Neural cell (in vitro differentiated cells): ENCODE data around the gene TIGD3.

Source experiments
- EP300 ChIP-seq: fragments of 450-650 bp; conservative IDR thresholded peaks from 2 replicates; pipeline ENCODE4 v1.6.1; 2014; ENCODE audit warnings: antibody characterized with exemption, mild to moderate bottlenecking, moderate library complexity; ENCODE audit not compliant: poor library complexity, severe bottlenecking
- EZH2 ChIP-seq: fragments of 200-600, 300-800 bp; shearing (Covaris generic), sonication (generic); IDR thresholded peaks from 2 replicates; pipeline ENCODE4 v1.6.1; 2014; ENCODE audit warnings: antibody characterized with exemption, low read length, borderline replicate concordance, mild to moderate bottlenecking; ENCODE audit not compliant: insufficient read depth, poor library complexity, severe bottlenecking
- MXI1 ChIP-seq: fragments of 450-650 bp; conservative IDR thresholded peaks from 2 replicates; pipeline ENCODE4 v1.6.1; 2014; ENCODE audit warnings: antibody characterized with exemption, mild to moderate bottlenecking; ENCODE audit not compliant: poor library complexity, severe bottlenecking
- POLR2AphosphoS5 ChIP-seq: IDR thresholded peaks from 2 replicates; pipeline ENCODE4 v1.6.1; 2012
- RAD21 ChIP-seq: fragments of 450-650 bp; conservative IDR thresholded peaks from 2 replicates; pipeline ENCODE4 v1.6.1; 2014; ENCODE audit warnings: antibody characterized with exemption, mild to moderate bottlenecking, moderate library complexity
- SMC3 ChIP-seq: fragments of 450-650 bp; conservative IDR thresholded peaks from 2 replicates; pipeline ENCODE4 v1.6.1; 2014; ENCODE audit warnings: antibody characterized with exemption, mild to moderate bottlenecking, moderate library complexity; ENCODE audit not compliant: poor library complexity
- TAF1 ChIP-seq: IDR thresholded peaks from 2 replicates; pipeline ENCODE4 v1.6.1; 2012; ENCODE audit warnings: low read depth
- TF ChIP-seq, protein P1 (sequence below): fragments of 450-650 bp; IDR thresholded peaks from 2 replicates; pipeline ENCODE4 v1.5.1; 2014; ENCODE audit warnings: antibody characterized with exemption, mild to moderate bottlenecking, moderate library complexity; ENCODE audit not compliant: poor library complexity, severe bottlenecking
- TF ChIP-seq, protein P2 (sequence below): IDR thresholded peaks from 2 replicates; pipeline ENCODE4 v1.6.1; 2012; ENCODE audit warnings: borderline replicate concordance

DNA sequence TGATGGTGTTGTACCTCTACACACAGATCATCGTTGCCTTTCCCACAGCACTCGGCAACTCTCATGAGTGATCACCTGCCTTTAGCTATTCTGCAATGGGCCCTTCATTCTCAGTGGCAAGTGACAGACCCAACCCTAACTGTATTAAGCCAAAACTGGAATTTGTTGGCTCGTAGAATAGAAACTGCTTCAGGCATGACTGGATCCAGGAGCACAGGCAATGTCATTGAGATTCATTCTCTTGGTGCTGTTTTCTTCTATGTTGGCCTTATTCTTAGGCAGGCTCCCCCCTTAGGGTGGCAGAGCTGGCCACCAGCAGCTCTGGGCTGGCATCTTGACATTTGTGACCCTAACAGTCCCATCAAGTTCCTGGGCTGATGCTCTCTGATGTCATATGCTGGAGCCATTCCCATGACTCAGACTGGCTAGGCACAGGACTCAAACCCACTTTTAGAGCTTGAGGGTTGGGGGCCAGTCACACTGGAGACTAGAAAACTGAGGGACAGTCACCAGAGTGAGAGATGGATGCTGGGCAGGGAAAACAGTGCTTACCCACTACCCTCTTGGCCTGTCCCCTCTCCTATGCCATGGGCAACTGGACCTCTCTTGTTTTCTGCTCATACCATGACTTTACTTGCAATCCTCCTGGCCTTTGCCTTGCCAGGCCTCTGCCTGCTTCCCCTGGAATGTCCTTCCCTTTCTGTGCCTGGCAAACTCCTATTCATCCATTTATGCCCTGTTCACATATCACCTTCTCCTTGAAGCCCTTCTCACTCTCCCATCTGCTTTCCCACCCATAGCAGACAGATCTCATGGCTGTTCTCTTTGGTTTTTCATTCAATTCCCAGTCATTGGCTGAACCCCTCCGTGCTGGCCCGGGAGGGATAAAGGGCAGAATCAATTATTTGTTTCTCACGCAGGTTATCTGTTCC is 47.0 kb upstream of the TIGD3 start:
- TF ChIP-seq SMC3 (no peak), EZH2 (no peak), MXI1 (no peak), POLR2AphosphoS5 (no peak), EP300 (no peak), RAD21 (no peak), TAF1 (no peak)
- TF ChIP-seq, protein P1, sequence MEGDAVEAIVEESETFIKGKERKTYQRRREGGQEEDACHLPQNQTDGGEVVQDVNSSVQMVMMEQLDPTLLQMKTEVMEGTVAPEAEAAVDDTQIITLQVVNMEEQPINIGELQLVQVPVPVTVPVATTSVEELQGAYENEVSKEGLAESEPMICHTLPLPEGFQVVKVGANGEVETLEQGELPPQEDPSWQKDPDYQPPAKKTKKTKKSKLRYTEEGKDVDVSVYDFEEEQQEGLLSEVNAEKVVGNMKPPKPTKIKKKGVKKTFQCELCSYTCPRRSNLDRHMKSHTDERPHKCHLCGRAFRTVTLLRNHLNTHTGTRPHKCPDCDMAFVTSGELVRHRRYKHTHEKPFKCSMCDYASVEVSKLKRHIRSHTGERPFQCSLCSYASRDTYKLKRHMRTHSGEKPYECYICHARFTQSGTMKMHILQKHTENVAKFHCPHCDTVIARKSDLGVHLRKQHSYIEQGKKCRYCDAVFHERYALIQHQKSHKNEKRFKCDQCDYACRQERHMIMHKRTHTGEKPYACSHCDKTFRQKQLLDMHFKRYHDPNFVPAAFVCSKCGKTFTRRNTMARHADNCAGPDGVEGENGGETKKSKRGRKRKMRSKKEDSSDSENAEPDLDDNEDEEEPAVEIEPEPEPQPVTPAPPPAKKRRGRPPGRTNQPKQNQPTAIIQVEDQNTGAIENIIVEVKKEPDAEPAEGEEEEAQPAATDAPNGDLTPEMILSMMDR, result no peak
- TF ChIP-seq, protein P2, sequence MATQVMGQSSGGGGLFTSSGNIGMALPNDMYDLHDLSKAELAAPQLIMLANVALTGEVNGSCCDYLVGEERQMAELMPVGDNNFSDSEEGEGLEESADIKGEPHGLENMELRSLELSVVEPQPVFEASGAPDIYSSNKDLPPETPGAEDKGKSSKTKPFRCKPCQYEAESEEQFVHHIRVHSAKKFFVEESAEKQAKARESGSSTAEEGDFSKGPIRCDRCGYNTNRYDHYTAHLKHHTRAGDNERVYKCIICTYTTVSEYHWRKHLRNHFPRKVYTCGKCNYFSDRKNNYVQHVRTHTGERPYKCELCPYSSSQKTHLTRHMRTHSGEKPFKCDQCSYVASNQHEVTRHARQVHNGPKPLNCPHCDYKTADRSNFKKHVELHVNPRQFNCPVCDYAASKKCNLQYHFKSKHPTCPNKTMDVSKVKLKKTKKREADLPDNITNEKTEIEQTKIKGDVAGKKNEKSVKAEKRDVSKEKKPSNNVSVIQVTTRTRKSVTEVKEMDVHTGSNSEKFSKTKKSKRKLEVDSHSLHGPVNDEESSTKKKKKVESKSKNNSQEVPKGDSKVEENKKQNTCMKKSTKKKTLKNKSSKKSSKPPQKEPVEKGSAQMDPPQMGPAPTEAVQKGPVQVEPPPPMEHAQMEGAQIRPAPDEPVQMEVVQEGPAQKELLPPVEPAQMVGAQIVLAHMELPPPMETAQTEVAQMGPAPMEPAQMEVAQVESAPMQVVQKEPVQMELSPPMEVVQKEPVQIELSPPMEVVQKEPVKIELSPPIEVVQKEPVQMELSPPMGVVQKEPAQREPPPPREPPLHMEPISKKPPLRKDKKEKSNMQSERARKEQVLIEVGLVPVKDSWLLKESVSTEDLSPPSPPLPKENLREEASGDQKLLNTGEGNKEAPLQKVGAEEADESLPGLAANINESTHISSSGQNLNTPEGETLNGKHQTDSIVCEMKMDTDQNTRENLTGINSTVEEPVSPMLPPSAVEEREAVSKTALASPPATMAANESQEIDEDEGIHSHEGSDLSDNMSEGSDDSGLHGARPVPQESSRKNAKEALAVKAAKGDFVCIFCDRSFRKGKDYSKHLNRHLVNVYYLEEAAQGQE, result no peak
